Endothelial cell of umbilical vein (primary cell): ENCODE measurements around the gene CAND1. TPM values are rescaled to one million over a fixed set of nuclear protein-coding genes. Genes with fewer than 3 reads are reported as not detected.

Source experiments
- BruUV-seq: library from RNA; stranded (reverse); fragments of 400-500 nt; replicated peaks from 2 replicates; lab custom pipeline; 2021; lab: Mats Ljungman, UMichigan
- CTCF ChIA-PET: fragments of 300-600, 350-600 bp; sonication (Branson Sonifier 250); formaldehyde crosslinking; loops from one replicate; lab custom pipeline; 2021; ENCODE audit warnings: antibody characterized with exemption, inconsistent platforms; lab: Charles Lee
- POLR2A ChIA-PET: fragments of 300-600, 350-600 bp; sonication (Branson Sonifier 250); formaldehyde crosslinking; loops from one replicate; lab custom pipeline; 2021; ENCODE audit warnings: antibody characterized with exemption, inconsistent platforms; lab: Charles Lee
- DNase-seq: peaks from one replicate; pipeline ENCODE4 v3.0.0-alpha.2; 2011; ENCODE audit warnings: low read depth, low spot score
- FAIRE-seq: peaks from 2 replicates; lab custom pipeline; 2011; peaks lifted over from hg19 to GRCh38; lab: Jason Lieb, UNC
- H2AFZ ChIP-seq: 2 replicates; pipeline ENCODE4 v1.6.0; 2012; ENCODE audit warnings: low read depth, low read length, control low read depth, inconsistent platforms
- H3K27ac ChIP-seq: 2 replicates; pipeline ENCODE4 v1.5.1; 2011; ENCODE audit warnings: low read depth, mild to moderate bottlenecking, control low read depth, low read length, moderate library complexity; ENCODE audit not compliant: insufficient read depth
- H3K27me3 ChIP-seq, 2 experiments: 2 replicates each; pipeline versions ENCODE4 v1.6.0 to v1.6.1; 2011; ENCODE audit warnings: low read length in 2 of 2, mixed read lengths in 1 of 2; ENCODE audit not compliant: control insufficient read depth in 2 of 2, insufficient read depth in 2 of 2
- H3K36me3 ChIP-seq, 2 experiments: 2 replicates in 1 of 2; 3 replicates in 1 of 2; pipeline ENCODE4 v1.5.1; 2011; ENCODE audit warnings: low read length in 2 of 2, mild to moderate bottlenecking in 1 of 2, moderate library complexity in 1 of 2; ENCODE audit not compliant: control insufficient read depth in 2 of 2, insufficient read depth in 2 of 2; ENCODE audit errors: extremely low read depth in 1 of 2
- H3K4me1 ChIP-seq: 3 replicates; pipeline ENCODE4 v1.5.1; 2011; ENCODE audit warnings: mild to moderate bottlenecking, low read length; ENCODE audit not compliant: control insufficient read depth, insufficient read depth; ENCODE audit errors: extremely low read depth
- H3K4me2 ChIP-seq: 2 replicates; pipeline ENCODE4 v1.6.1; 2011; ENCODE audit warnings: low read length, control low read depth, mixed read lengths; ENCODE audit not compliant: insufficient read depth
- H3K4me3 ChIP-seq, 3 experiments: fragments of 200-600 bp in 1 of 3; sonication (generic), shearing (Covaris generic) in 1 of 3; replicated peaks in 1 of 3; 2 replicates each; pipeline ENCODE4 v1.5.1; 2011 to 2016; ENCODE audit warnings: control low read depth in 3 of 3, low read length in 3 of 3, mild to moderate bottlenecking in 2 of 3, inconsistent platforms in 1 of 3, low read depth in 1 of 3, moderate library complexity in 1 of 3; ENCODE audit not compliant: insufficient read depth in 1 of 3
- H3K79me2 ChIP-seq: 2 replicates; pipeline ENCODE4 v1.6.0; 2012; ENCODE audit warnings: low read length, inconsistent platforms; ENCODE audit not compliant: control insufficient read depth, insufficient read depth
- H3K9ac ChIP-seq: replicated peaks from 2 replicates; pipeline ENCODE3; 2011; ENCODE audit warnings: low read length, control low read depth; ENCODE audit not compliant: insufficient read depth; ENCODE audit errors: extremely low read depth
- H3K9me1 ChIP-seq: replicated peaks from 3 replicates; pipeline ENCODE4 v1.6.0; 2011; ENCODE audit warnings: mild to moderate bottlenecking, low read length; ENCODE audit not compliant: control insufficient read depth, insufficient read depth; ENCODE audit errors: extremely low read depth
- H3K9me3 ChIP-seq: replicated peaks from 2 replicates; pipeline ENCODE4 v1.5.1; 2012; ENCODE audit warnings: low read length, inconsistent platforms; ENCODE audit not compliant: control insufficient read depth, insufficient read depth
- H4K20me1 ChIP-seq: replicated peaks from 2 replicates; pipeline ENCODE3; 2011; ENCODE audit warnings: mild to moderate bottlenecking, low read length; ENCODE audit not compliant: control insufficient read depth, insufficient read depth; ENCODE audit errors: extremely low read depth
- EZH2 ChIP-seq: IDR thresholded peaks from 2 replicates; pipeline ENCODE4 v1.6.1; 2012; ENCODE audit warnings: borderline replicate concordance, low read depth, mild to moderate bottlenecking, moderate library complexity, low read length, inconsistent platforms; ENCODE audit not compliant: severe bottlenecking
- FOS ChIP-seq: IDR thresholded peaks from 2 replicates; pipeline ENCODE4 v1.6.1; 2011; ENCODE audit warnings: mild to moderate bottlenecking, low read length, moderate library complexity, borderline replicate concordance; ENCODE audit not compliant: insufficient read depth
- GATA2 ChIP-seq: IDR thresholded peaks from 2 replicates; pipeline ENCODE4 v1.7.0; 2011; ENCODE audit warnings: low read depth, mild to moderate bottlenecking, moderate library complexity, mixed read lengths, low read length; ENCODE audit not compliant: insufficient read length, insufficient read depth
- JUN ChIP-seq: IDR thresholded peaks from 2 replicates; pipeline ENCODE4 v1.6.1; 2011; ENCODE audit warnings: borderline replicate concordance, low read depth; ENCODE audit not compliant: insufficient read length, insufficient read depth
- MYC ChIP-seq: IDR thresholded peaks from one replicate; pipeline ENCODE4 v1.6.1; 2011; ENCODE audit warnings: mild to moderate bottlenecking, low read depth, low read length
- POLR2A ChIP-seq: IDR thresholded peaks from 2 replicates; pipeline ENCODE4 v1.6.1; 2012; ENCODE audit warnings: low read depth, mild to moderate bottlenecking, control low read depth, low read length
- POLR2AphosphoS5 ChIP-seq: IDR thresholded peaks from 2 replicates; pipeline ENCODE4 v1.6.1; 2012; ENCODE audit warnings: low read depth, mild to moderate bottlenecking, control low read depth, low read length, moderate library complexity; ENCODE audit not compliant: insufficient read depth
- dilution Hi-C: fragments of 300-500 bp; cut with MboI; formaldehyde crosslinking; loops from one replicate; pipeline ENCODE4 v1.15.0; 2019; ENCODE audit warnings: low sequenced_read_pairs; ENCODE audit not compliant: extremely low pct_ligation_motif_present
- intact Hi-C: fragments of 100-400 bp; cut with micrococcal nuclease; formaldehyde crosslinking; loops from one replicate; pipeline ENCODE4 v1.10.0; 2022
- polyA plus RNA-seq, 4 experiments: library from polyadenylated mRNA; depleted of rRNA in 3 of 4; stranded (reverse) in 3 of 4; unstranded in 1 of 4; fragments of >200 nt; gene quantifications; 2 replicates each; pipeline versions ENCODE4 v1.2.1 to v1.2.3, GENCODE V29; 2011 to 2012; ENCODE audit warnings: missing spikeins in 1 of 4
- total RNA-seq: library from RNA; stranded (reverse); gene quantifications from 2 replicates; pipeline ENCODE4 v1.2.3, GENCODE V29; 2021
- TF ChIP-seq, protein P1 (sequence below): IDR thresholded peaks from 2 replicates; pipeline ENCODE4 v1.6.1; 2011; ENCODE audit not compliant: insufficient read depth, insufficient read length
- TF ChIP-seq, protein P2 (sequence below), 2 donors: IDR thresholded peaks; 1 replicate in 1 of 2; 2 replicates in 1 of 2; pipeline ENCODE4 v1.5.1; 2011; ENCODE audit warnings: low read length in 2 of 2, mild to moderate bottlenecking in 2 of 2, moderate library complexity in 2 of 2, control low read depth in 1 of 2, inconsistent platforms in 1 of 2, low read depth in 1 of 2; ENCODE audit not compliant: insufficient read depth in 1 of 2; ENCODE audit errors: extremely low read depth in 1 of 2

The CAND1 gene
- total and polyA plus RNA-seq, 2 donors (not counting 3 experiments of a cell fraction or from before 2014, with no cell fraction given): 28.3 to 128 TPM

DNA sequence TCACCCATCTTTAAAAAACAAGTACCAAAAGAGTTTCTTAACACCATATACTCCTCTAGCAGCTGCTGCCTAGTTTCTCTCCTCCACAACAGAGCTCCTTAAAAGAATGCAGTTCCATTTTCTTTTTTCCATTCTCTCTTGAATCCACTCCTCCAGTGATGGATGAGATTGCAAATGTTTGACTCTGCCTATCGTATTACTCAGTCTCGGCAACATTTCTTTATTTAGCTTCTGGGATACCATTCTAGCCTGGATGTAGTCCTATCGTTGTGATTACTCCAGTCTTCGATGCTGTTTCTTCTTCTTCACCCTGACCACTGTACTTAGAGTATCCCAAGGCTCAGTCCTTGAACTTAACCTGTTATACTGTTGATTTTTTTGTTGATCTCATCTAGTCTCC lies 30.8 kb downstream of the CAND1 start:
- Histone ChIP-seq H3K9me1 (no peaks in the 10 kb centered on the region), H3K9me3 (no peaks in the 10 kb centered on the region), H4K20me1 (peaks cover 2% of the 10 kb centered on the region), H2AFZ (no peak overlapping the region), H3K4me3 (no peak overlapping the region), H3K4me2 (no peak overlapping the region), H3K27me3 (no peaks in the 10 kb centered on the region), H3K79me2 (peaks cover 12% of the 10 kb centered on the region), H3K4me1 (no peaks in the 10 kb centered on the region), H3K9ac (no peak overlapping the region), H3K36me3 (peaks cover under 1 to 12% of the 10 kb centered on the region in 2 experiments), H3K27ac (no peak overlapping the region)
- TF ChIP-seq, protein P1, sequence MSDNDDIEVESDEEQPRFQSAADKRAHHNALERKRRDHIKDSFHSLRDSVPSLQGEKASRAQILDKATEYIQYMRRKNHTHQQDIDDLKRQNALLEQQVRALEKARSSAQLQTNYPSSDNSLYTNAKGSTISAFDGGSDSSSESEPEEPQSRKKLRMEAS: no peak
- TF ChIP-seq FOS (no peak), POLR2AphosphoS5 (no peak), POLR2A (no peak), EZH2 (no peak), MYC (no peak), JUN (no peak), GATA2 (no peak)
- TF ChIP-seq, protein P2, sequence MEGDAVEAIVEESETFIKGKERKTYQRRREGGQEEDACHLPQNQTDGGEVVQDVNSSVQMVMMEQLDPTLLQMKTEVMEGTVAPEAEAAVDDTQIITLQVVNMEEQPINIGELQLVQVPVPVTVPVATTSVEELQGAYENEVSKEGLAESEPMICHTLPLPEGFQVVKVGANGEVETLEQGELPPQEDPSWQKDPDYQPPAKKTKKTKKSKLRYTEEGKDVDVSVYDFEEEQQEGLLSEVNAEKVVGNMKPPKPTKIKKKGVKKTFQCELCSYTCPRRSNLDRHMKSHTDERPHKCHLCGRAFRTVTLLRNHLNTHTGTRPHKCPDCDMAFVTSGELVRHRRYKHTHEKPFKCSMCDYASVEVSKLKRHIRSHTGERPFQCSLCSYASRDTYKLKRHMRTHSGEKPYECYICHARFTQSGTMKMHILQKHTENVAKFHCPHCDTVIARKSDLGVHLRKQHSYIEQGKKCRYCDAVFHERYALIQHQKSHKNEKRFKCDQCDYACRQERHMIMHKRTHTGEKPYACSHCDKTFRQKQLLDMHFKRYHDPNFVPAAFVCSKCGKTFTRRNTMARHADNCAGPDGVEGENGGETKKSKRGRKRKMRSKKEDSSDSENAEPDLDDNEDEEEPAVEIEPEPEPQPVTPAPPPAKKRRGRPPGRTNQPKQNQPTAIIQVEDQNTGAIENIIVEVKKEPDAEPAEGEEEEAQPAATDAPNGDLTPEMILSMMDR (IDR thresholded peaks at IDR 0.05; ENCODE audit: extremely low read depth in 1 of 2, insufficient read depth in 1 of 2, low read depth in 1 of 2, low read length in 2 of 2): no peak
- DNase-seq: no peak
- FAIRE-seq: no peak
- intact Hi-C loops: no loop called here
- CTCF ChIA-PET: interaction anchor here (0.7 to 1.1 kb wide), 2 partner anchors 13 to 643 kb away, joined by 3 read pairs; no protein-coding TSS in a partner anchor
- dilution Hi-C loops: no loop called here
- POLR2A ChIA-PET: no interaction called here
- no TSS peak for BruUV-seq
